HG02623 (cell line): Measurements from ENCODE around the gene CSK.

ENCODE experiments used
- ATAC-seq: cut with Tn5 transposase; IDR thresholded peaks from one replicate; pipeline ENCODE4 v1.9.1; 2021; ENCODE audit warnings: moderate library complexity; ENCODE audit not compliant: unreplicated experiment

CSK gene

GRCh38 chr15:74799856-74800558 lies 18.1 kb downstream of the CSK start:
- peak; percentile 69 for ATAC-seq

GRCh38 chr15:74800559-74801094 lies 18.7 kb downstream of the CSK start:
- ATAC-seq, result no peak

- ATAC-seq, result no peak
Measured at GRCh38 chr15:74801311-74801997, 19.6 kb downstream of the CSK start.

- no peak for ATAC-seq
Measured at GRCh38 chr15:74802290-74802689, 20.4 kb downstream of the CSK start.

- no peak for ATAC-seq
Measured at GRCh38 chr15:74802862-74803447, 21.1 kb downstream of the CSK start.

GRCh38 chr15:74804935-74805334 lies 23.1 kb downstream of the CSK start:
- ATAC-seq, result no peak

- ATAC-seq, result no peak
Measured at GRCh38 chr15:74807282-74807681, 25.4 kb downstream of the CSK start.

- no peak for ATAC-seq
Measured at GRCh38 chr15:74808078-74808839, 26.4 kb downstream of the CSK start.

- no peak for ATAC-seq
Measured at GRCh38 chr15:74808840-74809229, 27.0 kb downstream of the CSK start.

GRCh38 chr15:74809242-74809641 lies 27.4 kb downstream of the CSK start:
- no peak for ATAC-seq

GRCh38 chr15:74809956-74810355 lies 28.1 kb downstream of the CSK start:
- ATAC-seq, result no peak

- no peak for ATAC-seq
Measured at GRCh38 chr15:74812533-74812932, 30.7 kb downstream of the CSK start, which contains the start of gene LMAN1L. Gene LMAN1L, plus strand, starts transcription at chr15:74812835. Its CDS starts 20 bp downstream, at chr15:74812855.

- ATAC-seq, result no peak
Measured at GRCh38 chr15:74815121-74815934, 33.4 kb downstream of the CSK start.

- ATAC-seq, result no peak
Measured at GRCh38 chr15:74815961-74816360, 34.1 kb downstream of the CSK start.

GRCh38 chr15:74816624-74817369 lies 34.9 kb downstream of the CSK start:
- no peak for ATAC-seq

GRCh38 chr15:74817370-74817737 lies 35.5 kb downstream of the CSK start:
- ATAC-seq, result no peak

GRCh38 chr15:74820056-74820455 lies 38.2 kb downstream of the CSK start:
- no peak for ATAC-seq

- peak; percentile 52 for ATAC-seq
Measured at GRCh38 chr15:74821091-74821789, 39.4 kb downstream of the CSK start.

- ATAC-seq, result no peak
Measured at GRCh38 chr15:74821790-74822158, 39.9 kb downstream of the CSK start.
